ENCODE measurements around the gene COLQ. TPM values are rescaled to one million over a fixed set of nuclear protein-coding genes. Genes with fewer than 3 reads are reported as not detected.

COLQ gene
- polyA plus RNA-seq, 1 donor (not counting 4 experiments of a cell fraction or from before 2014, with no cell fraction given), result 0.35 TPM

- DNase-seq (ENCODE audit: low read depth, low spot score) (no peak), FAIRE-seq (no peak)
- H4K20me1 ChIP-seq (ENCODE audit: control insufficient read depth, extremely low read depth, insufficient read depth, low read length), result no peaks in the 10 kb centered on the region
- no peaks in the 10 kb centered on the region for H3K36me3 ChIP-seq (ENCODE audit: control insufficient read depth in 2 of 2, extremely low read depth in 1 of 2, insufficient read depth in 2 of 2, low read length in 2 of 2)
- H3K4me3 ChIP-seq (ENCODE audit: control insufficient read depth in 2 of 3, extremely low read depth in 1 of 3, insufficient read depth in 2 of 3, low read depth in 1 of 3, low read length in 3 of 3), result no peak overlapping the region
- H3K9me1 ChIP-seq (ENCODE audit: control insufficient read depth, extremely low read depth, insufficient read depth, low read length), result no peaks in the 10 kb centered on the region
- H3K27me3 ChIP-seq (ENCODE audit: control insufficient read depth, extremely low read depth, insufficient read depth, low read length), result no peaks in the 10 kb centered on the region
- no peaks in the 10 kb centered on the region for H3K9me3 ChIP-seq (ENCODE audit: control insufficient read depth, low read depth, low read length)
- dilution Hi-C loops (cut with MboI; ENCODE audit: extremely low pct_ligation_motif_present, low sequenced_read_pairs), result no loop called here
- no peaks in the 10 kb centered on the region for H3K79me2 ChIP-seq (ENCODE audit: control insufficient read depth, insufficient read depth, low read length)
- no peak overlapping the region for H3K27ac ChIP-seq (ENCODE audit: control insufficient read depth, insufficient read depth, low read length)
- TF ChIP-seq CTCF (optimal IDR thresholded peaks at IDR 0.05 in 1 of 3, IDR thresholded peaks at IDR 0.05 in 1 of 3, conservative IDR thresholded peaks at IDR 0.05 in 1 of 3; ENCODE audit: extremely low read depth in 1 of 3, insufficient read depth in 2 of 3, low read length in 3 of 3), result no peak
- TF ChIP-seq EZH2 (IDR thresholded peaks at IDR 0.05; ENCODE audit: low read length), result no peak
- no peak overlapping the region for H3K4me2 ChIP-seq (ENCODE audit: control insufficient read depth, extremely low read depth, insufficient read depth, low read depth, low read length)
- H2AFZ ChIP-seq (ENCODE audit: control insufficient read depth, low read length), result no peak overlapping the region
- no peak overlapping the region for H3K9ac ChIP-seq (ENCODE audit: control insufficient read depth, extremely low read depth, insufficient read depth, low read length)
- no peaks in the 10 kb centered on the region for H3K4me1 ChIP-seq (ENCODE audit: control insufficient read depth, extremely low read depth, insufficient read depth, low read length)
Observed at GRCh38 chr3:15479400-15480224, 41.9 kb downstream of the COLQ start.

GRCh38 chr3:15478640-15478979, 42.9 kb downstream of the COLQ start:
- FAIRE-seq (no peak), DNase-seq (ENCODE audit: low read depth, low spot score) (no peak)
- no peak overlapping the region for H3K4me2 ChIP-seq (ENCODE audit: control insufficient read depth, extremely low read depth, insufficient read depth, low read depth, low read length)
- H3K4me1 ChIP-seq (ENCODE audit: control insufficient read depth, extremely low read depth, insufficient read depth, low read length), result no peaks in the 10 kb centered on the region
- H2AFZ ChIP-seq (ENCODE audit: control insufficient read depth, low read length), result no peak overlapping the region
- H3K79me2 ChIP-seq (ENCODE audit: control insufficient read depth, insufficient read depth, low read length), result no peaks in the 10 kb centered on the region
- no peaks in the 10 kb centered on the region for H3K27me3 ChIP-seq (ENCODE audit: control insufficient read depth, extremely low read depth, insufficient read depth, low read length)
- no peaks in the 10 kb centered on the region for H4K20me1 ChIP-seq (ENCODE audit: control insufficient read depth, extremely low read depth, insufficient read depth, low read length)
- H3K9me3 ChIP-seq (ENCODE audit: control insufficient read depth, low read depth, low read length), result no peaks in the 10 kb centered on the region
- dilution Hi-C loops (cut with MboI; ENCODE audit: extremely low pct_ligation_motif_present, low sequenced_read_pairs), result no loop called here
- TF ChIP-seq CTCF (optimal IDR thresholded peaks at IDR 0.05 in 1 of 3, IDR thresholded peaks at IDR 0.05 in 1 of 3, conservative IDR thresholded peaks at IDR 0.05 in 1 of 3; ENCODE audit: extremely low read depth in 1 of 3, insufficient read depth in 2 of 3, low read length in 3 of 3), result no peak
- no peak for TF ChIP-seq EZH2 (IDR thresholded peaks at IDR 0.05; ENCODE audit: low read length)
- H3K27ac ChIP-seq (ENCODE audit: control insufficient read depth, insufficient read depth, low read length), result no peak overlapping the region
- no peaks in the 10 kb centered on the region for H3K9me1 ChIP-seq (ENCODE audit: control insufficient read depth, extremely low read depth, insufficient read depth, low read length)
- no peak overlapping the region for H3K4me3 ChIP-seq (ENCODE audit: control insufficient read depth in 2 of 3, extremely low read depth in 1 of 3, insufficient read depth in 2 of 3, low read depth in 1 of 3, low read length in 3 of 3)
- no peak overlapping the region for H3K9ac ChIP-seq (ENCODE audit: control insufficient read depth, extremely low read depth, insufficient read depth, low read length)
- H3K36me3 ChIP-seq (ENCODE audit: control insufficient read depth in 2 of 2, extremely low read depth in 1 of 2, insufficient read depth in 2 of 2, low read length in 2 of 2), result no peaks in the 10 kb centered on the region

All from keratinocyte (primary cell).